GM12878 (cell line): ENCODE data around the gene ETV2. TPM values are rescaled to one million over a fixed set of nuclear protein-coding genes. Genes with fewer than 3 reads are reported as not detected.

ENCODE experiments used
- BCL11A ChIP-seq: IDR thresholded peaks from 2 replicates; pipeline ENCODE4 v1.6.1; 2011; ENCODE audit warnings: low read depth, low read length
- CBX5 ChIP-seq: sonication (generic); IDR thresholded peaks from 2 replicates; pipeline ENCODE4 v1.6.1; 2016; ENCODE audit warnings: low read depth, moderate library complexity, mild to moderate bottlenecking, inconsistent platforms
- CEBPB ChIP-seq, 2 experiments: fragments of 150-350 bp in 1 of 2; IDR thresholded peaks; 2 replicates each; pipeline ENCODE4 v1.6.1; 2012 to 2014; ENCODE audit warnings: low read depth in 2 of 2, low read length in 2 of 2, borderline replicate concordance in 1 of 2, inconsistent platforms in 1 of 2
- CHD1 ChIP-seq: IDR thresholded peaks from 2 replicates; pipeline ENCODE4 v1.6.1; 2012; ENCODE audit warnings: low read depth, low read length, improper control_type of control experiment
- CHD4 ChIP-seq: fragments of 200-600 bp; sonication (generic); IDR thresholded peaks from 2 replicates; pipeline ENCODE4 v1.6.1; 2016; ENCODE audit warnings: mild to moderate bottlenecking
- CREB1 ChIP-seq: IDR thresholded peaks from 2 replicates; pipeline ENCODE4 v1.6.1; 2012; ENCODE audit warnings: low read depth, mild to moderate bottlenecking, inconsistent platforms
- FOXM1 ChIP-seq: IDR thresholded peaks from 2 replicates; pipeline ENCODE4 v1.6.1; 2012; ENCODE audit warnings: low read depth, mild to moderate bottlenecking, inconsistent platforms, low read length, moderate library complexity
- IKZF2 ChIP-seq, 2 experiments: fragments of 450-650 bp; IDR thresholded peaks; 2 replicates each; pipeline ENCODE4 v1.6.1; 2017; ENCODE audit warnings: mild to moderate bottlenecking in 2 of 2, moderate library complexity in 2 of 2
- IRF4 ChIP-seq: IDR thresholded peaks from 2 replicates; pipeline ENCODE4 v1.6.1; 2011; ENCODE audit warnings: low read depth, low read length
- KLF5 ChIP-seq: fragments of 450-650 bp; IDR thresholded peaks from 2 replicates; pipeline ENCODE4 v1.6.1; 2014; ENCODE audit warnings: mild to moderate bottlenecking; ENCODE audit not compliant: partially characterized antibody
- MEF2A ChIP-seq: IDR thresholded peaks from 2 replicates; pipeline ENCODE4 v1.6.1; 2011; ENCODE audit warnings: low read depth, mild to moderate bottlenecking, low read length, moderate library complexity; ENCODE audit not compliant: insufficient read depth
- NBN ChIP-seq: fragments of 450-650 bp; IDR thresholded peaks from 2 replicates; pipeline ENCODE4 v1.6.1; 2016
- NFYA ChIP-seq: IDR thresholded peaks from 2 replicates; pipeline ENCODE4 v1.6.1; 2011; ENCODE audit warnings: low read depth, mild to moderate bottlenecking, low read length, improper control_type of control experiment, borderline replicate concordance
- NFYB ChIP-seq: IDR thresholded peaks from 2 replicates; pipeline ENCODE4 v1.6.1; 2011; ENCODE audit warnings: low read depth, mild to moderate bottlenecking, low read length, improper control_type of control experiment, moderate library complexity; ENCODE audit not compliant: insufficient read depth
- NRF1 ChIP-seq: conservative IDR thresholded peaks from 2 replicates; pipeline ENCODE4 v1.6.1; 2011; ENCODE audit warnings: mild to moderate bottlenecking, low read depth, low read length, improper control_type of control experiment
- RB1 ChIP-seq: fragments of 450-650 bp; formaldehyde crosslinking; IDR thresholded peaks from 2 replicates; pipeline ENCODE4 v1.6.1; 2017; ENCODE audit warnings: mild to moderate bottlenecking, borderline replicate concordance
- RBBP5 ChIP-seq: fragments of 200-600 bp; sonication (generic); conservative IDR thresholded peaks from 2 replicates; pipeline ENCODE4 v1.6.1; 2016
- RFX5 ChIP-seq: IDR thresholded peaks from 2 replicates; pipeline ENCODE4 v1.6.1; 2011; ENCODE audit warnings: low read depth, low read length, improper control_type of control experiment
- SIN3A ChIP-seq: IDR thresholded peaks from 2 replicates; pipeline ENCODE4 v1.6.1; 2012; ENCODE audit warnings: low read depth, low read length, improper control_type of control experiment
- SPI1 ChIP-seq: IDR thresholded peaks from 2 replicates; pipeline ENCODE4 v1.6.1; 2011; ENCODE audit warnings: low read depth, mild to moderate bottlenecking, low read length, moderate library complexity, borderline replicate concordance; ENCODE audit not compliant: insufficient read depth
- SREBF1 ChIP-seq: IDR thresholded peaks from 2 replicates; pipeline ENCODE4 v1.6.1; 2012; ENCODE audit warnings: mild to moderate bottlenecking, low read length
- STAT1 ChIP-seq: fragments of 450-650 bp; conservative IDR thresholded peaks from 2 replicates; pipeline ENCODE4 v1.6.1; 2014; ENCODE audit warnings: antibody characterized with exemption, mild to moderate bottlenecking
- TCF7 ChIP-seq: IDR thresholded peaks from 2 replicates; pipeline ENCODE4 v1.6.1; 2014; ENCODE audit warnings: antibody characterized with exemption, borderline replicate concordance
- WRNIP1 ChIP-seq: IDR thresholded peaks from 2 replicates; pipeline ENCODE4 v1.6.1; 2011; ENCODE audit warnings: low read depth, low read length, improper control_type of control experiment, borderline replicate concordance
- YBX1 ChIP-seq: fragments of 450-650 bp; IDR thresholded peaks from 2 replicates; pipeline ENCODE4 v1.6.1; 2016; ENCODE audit warnings: antibody characterized with exemption
- ZNF207 ChIP-seq: fragments of 450-650 bp; IDR thresholded peaks from 2 replicates; pipeline ENCODE4 v1.6.1; 2014; ENCODE audit warnings: antibody characterized with exemption, mild to moderate bottlenecking, borderline replicate concordance
- ZNF274 ChIP-seq: IDR thresholded peaks from one replicate; pipeline ENCODE4 v1.8.0; 2011; ENCODE audit not compliant: insufficient read length, insufficient read depth
- polyA plus RNA-seq, 11 experiments: library from polyadenylated mRNA; depleted of rRNA in 4 of 11; unstranded in 6 of 11; stranded (reverse) in 5 of 11; fragments of >200 nt; fragmentation: Nextera tagmentation in 4 of 11; fragmentation: Illumina TruSeq in 1 of 11; extraction: Ambion mirVana in 4 of 11; extraction: Trizol in 1 of 11; gene quantifications; 1 replicate in 1 of 11; 2 replicates in 10 of 11; pipeline versions ENCODE4 v1.2.1 to v1.2.3, GENCODE V29; 2011 to 2016; ENCODE audit warnings: inconsistent platforms in 2 of 11, missing spikeins in 2 of 11, low read depth in 1 of 11
- total RNA-seq, 4 experiments: library from RNA; depleted of rRNA in 3 of 4; stranded (reverse); fragments of >200 nt in 3 of 4; fragmentation: Illumina TruSeq in 1 of 4; extraction: Trizol in 1 of 4; gene quantifications; 2 replicates each; pipeline versions ENCODE4 v1.2.1 to v1.2.3, GENCODE V29; 2013 to 2021
- TF ChIP-seq, protein P1 (sequence below): fragments of 150-350 bp; IDR thresholded peaks from 2 replicates; pipeline ENCODE4 v1.6.1; 2016; ENCODE audit warnings: low read depth, low read length
- TF ChIP-seq, protein P2 (sequence below): fragments of 150-350 bp; IDR thresholded peaks from 2 replicates; pipeline ENCODE4 v1.6.1; 2014; ENCODE audit warnings: mild to moderate bottlenecking, low read depth, low read length

The ETV2 gene
- total and polyA plus RNA-seq, 10 of the 15 experiments (the other 5 are each of a cell fraction or from before 2014, with no cell fraction given) = 0.10 to 1.4 (median 0.54) TPM; not detected in 1

DNA sequence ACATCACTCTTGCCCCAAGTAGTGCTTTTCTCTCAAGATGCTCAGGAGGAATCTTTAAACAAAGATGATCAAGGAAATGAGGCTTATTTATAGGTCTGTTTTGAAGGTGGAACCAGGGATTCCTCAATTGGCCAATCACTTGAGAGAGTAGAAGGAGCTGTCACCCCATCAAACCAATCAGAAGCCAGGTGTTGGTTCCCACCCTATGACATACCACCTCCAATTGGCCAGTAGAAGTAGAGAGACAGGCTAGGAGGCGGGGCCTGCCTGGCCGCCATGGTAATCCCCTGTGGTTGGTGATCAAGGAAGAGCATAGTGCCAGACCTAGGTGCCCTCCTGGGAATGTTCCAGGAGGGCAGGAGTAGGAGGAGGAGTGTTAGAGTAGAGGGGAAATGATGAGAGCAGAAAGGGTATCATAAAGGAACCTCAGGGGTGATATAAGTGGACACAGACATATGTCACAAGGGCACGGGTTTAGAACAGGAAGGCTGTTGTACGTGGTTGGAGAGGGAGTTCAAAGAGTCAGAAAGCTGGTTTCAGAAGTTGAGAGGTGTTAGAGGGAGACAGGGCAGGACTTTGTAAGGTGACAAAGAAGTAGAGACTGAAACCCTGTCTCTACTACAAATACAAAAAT lies 45.1 kb upstream of the ETV2 start (continued):
- no peak for TF ChIP-seq MEF2A
- TF ChIP-seq TCF7 = no peak
- TF ChIP-seq ZNF207 = no peak
- TF ChIP-seq SPI1 = no peak
- TF ChIP-seq IRF4 = no peak
- TF ChIP-seq BCL11A = no peak
- no peak for TF ChIP-seq CBX5
- no peak for TF ChIP-seq WRNIP1
- TF ChIP-seq, protein P1, sequence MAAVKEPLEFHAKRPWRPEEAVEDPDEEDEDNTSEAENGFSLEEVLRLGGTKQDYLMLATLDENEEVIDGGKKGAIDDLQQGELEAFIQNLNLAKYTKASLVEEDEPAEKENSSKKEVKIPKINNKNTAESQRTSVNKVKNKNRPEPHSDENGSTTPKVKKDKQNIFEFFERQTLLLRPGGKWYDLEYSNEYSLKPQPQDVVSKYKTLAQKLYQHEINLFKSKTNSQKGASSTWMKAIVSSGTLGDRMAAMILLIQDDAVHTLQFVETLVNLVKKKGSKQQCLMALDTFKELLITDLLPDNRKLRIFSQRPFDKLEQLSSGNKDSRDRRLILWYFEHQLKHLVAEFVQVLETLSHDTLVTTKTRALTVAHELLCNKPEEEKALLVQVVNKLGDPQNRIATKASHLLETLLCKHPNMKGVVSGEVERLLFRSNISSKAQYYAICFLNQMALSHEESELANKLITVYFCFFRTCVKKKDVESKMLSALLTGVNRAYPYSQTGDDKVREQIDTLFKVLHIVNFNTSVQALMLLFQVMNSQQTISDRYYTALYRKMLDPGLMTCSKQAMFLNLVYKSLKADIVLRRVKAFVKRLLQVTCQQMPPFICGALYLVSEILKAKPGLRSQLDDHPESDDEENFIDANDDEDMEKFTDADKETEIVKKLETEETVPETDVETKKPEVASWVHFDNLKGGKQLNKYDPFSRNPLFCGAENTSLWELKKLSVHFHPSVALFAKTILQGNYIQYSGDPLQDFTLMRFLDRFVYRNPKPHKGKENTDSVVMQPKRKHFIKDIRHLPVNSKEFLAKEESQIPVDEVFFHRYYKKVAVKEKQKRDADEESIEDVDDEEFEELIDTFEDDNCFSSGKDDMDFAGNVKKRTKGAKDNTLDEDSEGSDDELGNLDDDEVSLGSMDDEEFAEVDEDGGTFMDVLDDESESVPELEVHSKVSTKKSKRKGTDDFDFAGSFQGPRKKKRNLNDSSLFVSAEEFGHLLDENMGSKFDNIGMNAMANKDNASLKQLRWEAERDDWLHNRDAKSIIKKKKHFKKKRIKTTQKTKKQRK = peak; percentile 68
- TF ChIP-seq, protein P2, sequence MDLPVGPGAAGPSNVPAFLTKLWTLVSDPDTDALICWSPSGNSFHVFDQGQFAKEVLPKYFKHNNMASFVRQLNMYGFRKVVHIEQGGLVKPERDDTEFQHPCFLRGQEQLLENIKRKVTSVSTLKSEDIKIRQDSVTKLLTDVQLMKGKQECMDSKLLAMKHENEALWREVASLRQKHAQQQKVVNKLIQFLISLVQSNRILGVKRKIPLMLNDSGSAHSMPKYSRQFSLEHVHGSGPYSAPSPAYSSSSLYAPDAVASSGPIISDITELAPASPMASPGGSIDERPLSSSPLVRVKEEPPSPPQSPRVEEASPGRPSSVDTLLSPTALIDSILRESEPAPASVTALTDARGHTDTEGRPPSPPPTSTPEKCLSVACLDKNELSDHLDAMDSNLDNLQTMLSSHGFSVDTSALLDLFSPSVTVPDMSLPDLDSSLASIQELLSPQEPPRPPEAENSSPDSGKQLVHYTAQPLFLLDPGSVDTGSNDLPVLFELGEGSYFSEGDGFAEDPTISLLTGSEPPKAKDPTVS = no peak
- TF ChIP-seq IKZF2 (IDR thresholded peaks at IDR 0.05) = peak; percentile 75 to 80; a peak in 3 of 4 replicates
- TF ChIP-seq YBX1 = no peak
- no peak for TF ChIP-seq SIN3A
- no peak for TF ChIP-seq SREBF1
- TF ChIP-seq NFYB = peak; percentile 93
- TF ChIP-seq NBN = peak; percentile 74
- no peak for TF ChIP-seq STAT1
- TF ChIP-seq KLF5 = no peak
- no peak for TF ChIP-seq ZNF274
- TF ChIP-seq RBBP5 = no peak
- TF ChIP-seq CHD4 = no peak
- TF ChIP-seq CHD1 = no peak
- no peak; the same call in 1 of the 2 replicates for TF ChIP-seq NFYA
- TF ChIP-seq CREB1 = peak; percentile 43; the same call in 1 of the 2 replicates
- peak; percentile 57; the same call in 1 of the 2 replicates for TF ChIP-seq RFX5
- no peak for TF ChIP-seq RB1
- no peak for TF ChIP-seq FOXM1
- TF ChIP-seq NRF1 = no peak
- TF ChIP-seq CEBPB (IDR thresholded peaks at IDR 0.05; ENCODE audit: borderline replicate concordance in 1 of 2, low read depth in 2 of 2, low read length in 2 of 2) = no peak
